A673 (cell line): ENCODE results near the gene ELFN1. TPM values are rescaled to one million over a fixed set of nuclear protein-coding genes. Genes with fewer than 3 reads are reported as not detected.

Experiments used
- BruUV-seq: library from RNA; stranded (reverse); fragments of 400-500 nt; replicated peaks from 2 replicates; lab custom pipeline; 2021; lab: Mats Ljungman, UMichigan
- CTCF ChIA-PET: fragments of 300-600 bp; sonication (Branson Sonifier 250); formaldehyde crosslinking; loops from one replicate; lab custom pipeline; 2022; ENCODE audit warnings: antibody characterized with exemption; lab: Charles Lee
- POLR2A ChIA-PET: fragments of 300-600 bp; sonication (Branson Sonifier 250); formaldehyde crosslinking; loops from one replicate; lab custom pipeline; 2022; ENCODE audit warnings: antibody characterized with exemption; ENCODE audit not compliant: low non-redundant PET; lab: Charles Lee
- DNase-seq: peaks from one replicate; pipeline ENCODE4 v3.0.0-alpha.2; 2015; ENCODE audit warnings: low spot score
- H3K27ac ChIP-seq: fragments of 200-600 bp; sonication (generic); 2 replicates; pipeline ENCODE4 v1.5.1; 2016; ENCODE audit warnings: mixed run types, low read depth, mild to moderate bottlenecking, mixed read lengths, antibody characterized with exemption, low read length; ENCODE audit not compliant: poor library complexity, severe bottlenecking
- H3K27me3 ChIP-seq: fragments of 200-600 bp; sonication (generic); replicated peaks from 2 replicates; pipeline ENCODE4 v1.6.1; 2017; ENCODE audit warnings: mixed run types, low read depth, mild to moderate bottlenecking, mixed read lengths, antibody characterized with exemption, low read length; ENCODE audit not compliant: insufficient read depth, poor library complexity
- H3K36me3 ChIP-seq: fragments of 200-600 bp; sonication (generic); 2 replicates; pipeline ENCODE4 v1.6.1; 2016; ENCODE audit warnings: mixed run types, mild to moderate bottlenecking, mixed read lengths, antibody characterized with exemption, low read length; ENCODE audit not compliant: insufficient read depth, poor library complexity, severe bottlenecking
- H3K4me1 ChIP-seq: fragments of 200-600 bp; sonication (generic); 2 replicates; pipeline ENCODE4 v1.6.1; 2017; ENCODE audit warnings: mixed run types, mild to moderate bottlenecking, mixed read lengths, antibody characterized with exemption, low read length; ENCODE audit not compliant: insufficient read depth, poor library complexity, severe bottlenecking
- H3K4me3 ChIP-seq: fragments of 200-600 bp; sonication (generic); 2 replicates; pipeline ENCODE4 v1.5.1; 2016; ENCODE audit warnings: low read depth, mixed run types, mild to moderate bottlenecking, mixed read lengths, low read length; ENCODE audit not compliant: poor library complexity, severe bottlenecking
- H3K9me3 ChIP-seq: fragments of 200-600 bp; sonication (generic); 2 replicates; pipeline ENCODE4 v1.6.1; 2016; ENCODE audit warnings: mixed run types, low read depth, mild to moderate bottlenecking, mixed read lengths, antibody characterized with exemption, low read length; ENCODE audit not compliant: poor library complexity, severe bottlenecking
- CTCF ChIP-seq: fragments of 300-800, 200-600 bp; sonication (generic); conservative IDR thresholded peaks from 2 replicates; pipeline ENCODE4 v1.5.1; 2017; ENCODE audit warnings: low read depth, mild to moderate bottlenecking, antibody characterized with exemption, low read length, moderate library complexity, mixed read lengths
- EZH2 ChIP-seq: fragments of 200-600 bp; sonication (generic); IDR thresholded peaks from 2 replicates; pipeline ENCODE4 v1.6.1; 2017; ENCODE audit warnings: borderline replicate concordance, low read depth, mild to moderate bottlenecking, mixed read lengths, antibody characterized with exemption, low read length; ENCODE audit not compliant: poor library complexity, severe bottlenecking
- intact Hi-C: fragments of 100-400 bp; cut with micrococcal nuclease; formaldehyde crosslinking; loops from one replicate; pipeline ENCODE4 v1.10.0; 2022; ENCODE audit not compliant: unreplicated experiment
- total RNA-seq: library from RNA; stranded (reverse); gene quantifications from 2 replicates; pipeline ENCODE4 v1.2.3, GENCODE V29; 2021

Gene ELFN1
- total RNA-seq, 1 experiment from 2014 or later, result not detected

DNA sequence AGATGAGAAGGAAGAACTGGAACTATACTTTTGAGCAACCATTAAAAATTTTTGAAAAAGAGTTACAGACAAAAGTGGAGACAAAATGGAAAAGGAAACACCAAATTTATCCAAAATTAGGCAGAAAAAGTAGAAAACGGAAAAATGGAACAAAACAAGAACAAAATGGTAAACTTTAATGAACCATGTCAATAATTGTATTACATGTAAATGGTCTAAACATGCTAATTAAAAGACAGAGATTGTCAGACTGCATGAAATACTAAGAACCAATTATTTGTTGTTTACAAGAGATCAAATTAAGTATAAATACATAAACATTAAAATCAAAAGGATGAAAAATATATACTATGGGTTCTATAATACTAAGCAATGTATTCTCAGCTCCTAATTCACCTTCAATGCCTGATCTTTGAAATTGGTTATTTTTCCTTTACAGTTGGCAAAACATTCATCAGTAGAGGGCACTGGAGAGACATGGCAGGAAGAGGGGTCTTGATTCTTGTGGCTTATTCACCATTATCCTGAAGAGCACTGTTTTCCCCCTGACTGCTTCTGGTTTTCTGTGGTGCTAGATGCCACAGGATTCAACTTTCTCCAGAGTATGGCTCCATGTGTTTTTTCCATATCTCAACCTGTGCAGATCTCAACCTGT, 124.9 kb downstream of the ELFN1 start:
- TF ChIP-seq CTCF (peak; percentile 58), EZH2 (no peak)
- ChIA-PET POLR2A (no interaction called here), CTCF (no interaction called here)
- intact Hi-C loops, result no loop called here
- Histone ChIP-seq H3K36me3 (no peaks in the 10 kb centered on the region), H3K4me3 (no peak overlapping the region), H3K27me3 (peaks cover 6% of the 10 kb centered on the region), H3K27ac (no peak overlapping the region), H3K4me1 (no peaks in the 10 kb centered on the region), H3K9me3 (peaks cover 22% of the 10 kb centered on the region)
- peak; percentile 56 for DNase-seq
- no TSS peak for BruUV-seq

Other genes with a start within 250 kb of the ELFN1 start
- 10.1 and 11.8 TPM in 2 replicates for gene MICALL2, start 210.8 kb upstream of the ELFN1 start, total RNA-seq
- gene INTS1, start 165.9 kb upstream of the ELFN1 start, total RNA-seq, result 129 and 141 TPM in 2 replicates
- 14.6 and 16.7 TPM in 2 replicates for gene MAFK, start 139.6 kb upstream of the ELFN1 start, total RNA-seq
- gene TMEM184A, start 114.1 kb upstream of the ELFN1 start, total RNA-seq, result not detected in 2 replicates
- 54.9 and 57.9 TPM in 2 replicates for gene PSMG3, start 100.2 kb upstream of the ELFN1 start, total RNA-seq